ENCODE results near the gene BMPER. TPM values are rescaled to one million over a fixed set of nuclear protein-coding genes. Genes with fewer than 3 reads are reported as not detected.

The BMPER gene
- total RNA-seq, 1 experiment from 2014 or later: 6.7 TPM

- intact Hi-C loops (cut with micrococcal nuclease; ENCODE audit: unreplicated experiment): no loop called here
These were observed 234.7 kb downstream of the BMPER start for GRCh38 chr7:34140066-34140465.

GRCh38 chr7:34143402-34143801, 238.1 kb downstream of the BMPER start:
- H3K4me3 ChIP-seq (ENCODE audit: low read depth, low read length, poor library complexity, severe bottlenecking): no peak overlapping the region
- BruUV-seq (replicated peaks): no TSS peak
- H3K27me3 ChIP-seq (replicated peaks; ENCODE audit: insufficient read depth, low read depth, low read length, poor library complexity): no peaks in the 10 kb centered on the region
- intact Hi-C loops (cut with micrococcal nuclease; ENCODE audit: unreplicated experiment): no loop called here
- TF ChIP-seq CTCF (conservative IDR thresholded peaks at IDR 0.05; ENCODE audit: low read depth, low read length) (no peak), EZH2 (IDR thresholded peaks at IDR 0.05; ENCODE audit: borderline replicate concordance, low read depth, low read length, poor library complexity, severe bottlenecking) (no peak)
- H3K36me3 ChIP-seq (ENCODE audit: insufficient read depth, low read length, poor library complexity, severe bottlenecking): no peaks in the 10 kb centered on the region
- H3K9me3 ChIP-seq (ENCODE audit: low read depth, low read length, poor library complexity, severe bottlenecking): no peaks in the 10 kb centered on the region
- no peaks in the 10 kb centered on the region for H3K4me1 ChIP-seq (ENCODE audit: insufficient read depth, low read length, poor library complexity, severe bottlenecking)
- CTCF ChIA-PET: no interaction called here
- DNase-seq (ENCODE audit: low spot score): peak; percentile 46
- H3K27ac ChIP-seq (ENCODE audit: low read depth, low read length, poor library complexity, severe bottlenecking): no peak overlapping the region
- POLR2A ChIA-PET (ENCODE audit: low non-redundant PET): no interaction called here

More at GRCh38 chr7:34140066-34140465, 234.7 kb downstream of the BMPER start:
- Histone ChIP-seq H3K4me1 (ENCODE audit: insufficient read depth, low read length, poor library complexity, severe bottlenecking) (no peaks in the 10 kb centered on the region), H3K27ac (ENCODE audit: low read depth, low read length, poor library complexity, severe bottlenecking) (no peak overlapping the region), H3K36me3 (ENCODE audit: insufficient read depth, low read length, poor library complexity, severe bottlenecking) (no peaks in the 10 kb centered on the region), H3K4me3 (ENCODE audit: low read depth, low read length, poor library complexity, severe bottlenecking) (no peak overlapping the region), H3K9me3 (ENCODE audit: low read depth, low read length, poor library complexity, severe bottlenecking) (no peaks in the 10 kb centered on the region), H3K27me3 (replicated peaks; ENCODE audit: insufficient read depth, low read depth, low read length, poor library complexity) (no peaks in the 10 kb centered on the region)
- CTCF ChIA-PET: no interaction called here
- TF ChIP-seq CTCF (conservative IDR thresholded peaks at IDR 0.05; ENCODE audit: low read depth, low read length): no peak
- TF ChIP-seq EZH2 (IDR thresholded peaks at IDR 0.05; ENCODE audit: borderline replicate concordance, low read depth, low read length, poor library complexity, severe bottlenecking): no peak
- POLR2A ChIA-PET (ENCODE audit: low non-redundant PET): no interaction called here
- no TSS peak for BruUV-seq (replicated peaks)
- DNase-seq (ENCODE audit: low spot score): no peak

GRCh38 chr7:34145603-34146002, 240.3 kb downstream of the BMPER start:
- Histone ChIP-seq H3K36me3 (ENCODE audit: insufficient read depth, low read length, poor library complexity, severe bottlenecking) (no peaks in the 10 kb centered on the region), H3K9me3 (ENCODE audit: low read depth, low read length, poor library complexity, severe bottlenecking) (no peaks in the 10 kb centered on the region), H3K27me3 (replicated peaks; ENCODE audit: insufficient read depth, low read depth, low read length, poor library complexity) (no peaks in the 10 kb centered on the region), H3K4me3 (ENCODE audit: low read depth, low read length, poor library complexity, severe bottlenecking) (no peak overlapping the region), H3K27ac (ENCODE audit: low read depth, low read length, poor library complexity, severe bottlenecking) (no peak overlapping the region), H3K4me1 (ENCODE audit: insufficient read depth, low read length, poor library complexity, severe bottlenecking) (no peaks in the 10 kb centered on the region)
- no peak for DNase-seq (ENCODE audit: low spot score)
- ChIA-PET CTCF (no interaction called here), POLR2A (ENCODE audit: low non-redundant PET) (no interaction called here)
- BruUV-seq (replicated peaks): no TSS peak
- intact Hi-C loops (cut with micrococcal nuclease; ENCODE audit: unreplicated experiment): no loop called here
- TF ChIP-seq EZH2 (IDR thresholded peaks at IDR 0.05; ENCODE audit: borderline replicate concordance, low read depth, low read length, poor library complexity, severe bottlenecking) (no peak), CTCF (conservative IDR thresholded peaks at IDR 0.05; ENCODE audit: low read depth, low read length) (no peak)
